GM21381 (cell line): ENCODE results near the gene INTS11.

Experiments
- ATAC-seq: cut with Tn5 transposase; IDR thresholded peaks from one replicate; pipeline ENCODE4 v1.9.1; 2021; ENCODE audit warnings: mild to moderate bottlenecking, moderate library complexity; ENCODE audit not compliant: unreplicated experiment

Gene INTS11

GRCh38 chr1:1272341-1273208, 51.9 kb downstream of the INTS11 start:
- ATAC-seq, result no peak

GRCh38 chr1:1270813-1271212, 53.6 kb downstream of the INTS11 start:
- ATAC-seq, result no peak

- ATAC-seq, result no peak
These were observed 56.2 kb downstream of the INTS11 start for GRCh38 chr1:1268284-1268682.

GRCh38 chr1:1267488-1268283, 56.8 kb downstream of the INTS11 start:
- no peak for ATAC-seq

GRCh38 chr1:1264868-1265272, 59.6 kb downstream of the INTS11 start:
- no peak for ATAC-seq

- no peak for ATAC-seq
These were observed 60.4 kb downstream of the INTS11 start for GRCh38 chr1:1264026-1264425.

- ATAC-seq, result no peak
These were observed 61.7 kb downstream of the INTS11 start for GRCh38 chr1:1262758-1263157.

- ATAC-seq, result no peak
These were observed 62.4 kb downstream of the INTS11 start for GRCh38 chr1:1262071-1262470.
